ENCODE results near the gene EFR3B. TPM values are rescaled to one million over a fixed set of nuclear protein-coding genes. Genes with fewer than 3 reads are reported as not detected.

EFR3B gene
- total and polyA plus RNA-seq, 2 of the 4 experiments (the other 2 are of a cell fraction): 0.38 to 0.90 TPM

DNA sequence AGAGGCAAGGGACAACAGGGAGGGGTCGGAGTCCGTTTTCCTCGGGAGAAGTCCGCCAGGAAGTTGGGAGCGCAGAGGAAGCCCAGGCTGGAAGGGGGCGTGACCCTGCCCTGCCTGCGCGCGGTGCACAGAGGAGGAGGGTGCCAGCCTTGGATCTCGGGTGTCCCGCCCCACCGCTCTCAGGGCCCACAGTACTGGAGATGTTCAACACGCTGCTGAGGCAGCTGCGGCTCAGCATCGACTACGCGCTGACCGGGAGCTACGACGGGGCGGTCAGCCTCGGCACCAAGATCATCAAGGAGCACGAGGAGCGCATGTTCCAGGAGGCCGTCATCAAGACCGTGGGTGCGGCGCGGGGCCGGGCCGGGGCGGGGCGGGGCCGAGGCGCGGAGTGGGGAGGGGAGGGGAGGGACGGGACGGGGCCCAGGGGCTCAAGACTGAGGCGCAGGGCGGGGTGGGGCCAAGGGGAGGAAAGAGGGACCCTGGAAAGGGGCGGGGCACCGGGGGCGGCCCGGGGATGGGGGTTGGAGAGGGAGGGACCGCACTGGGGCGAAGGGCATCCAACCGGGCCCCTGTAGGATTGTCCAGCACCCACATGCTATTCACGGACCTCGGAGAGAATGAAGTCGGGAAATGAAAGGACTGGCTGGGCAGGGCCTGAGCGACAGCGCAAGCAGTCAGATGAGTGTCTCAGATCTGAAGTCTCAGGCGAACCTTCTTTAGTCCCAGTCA is 89.9 kb downstream of the EFR3B start:
- Histone ChIP-seq H3K27me3 (ENCODE audit: control insufficient read depth, insufficient read depth, low read length) (peaks cover 6% of the 10 kb centered on the region), H2AK5ac (ENCODE audit: low read depth, low read length) (no peak overlapping the region), H3K4me2 (ENCODE audit: low read depth, low read length) (no peak overlapping the region), H3K18ac (ENCODE audit: low read depth, low read length) (no peak overlapping the region), H2BK20ac (ENCODE audit: low read depth, low read length) (no peak overlapping the region), H4K8ac (ENCODE audit: low read depth in 2 of 2, low read length in 2 of 2) (no peak overlapping the region), H3K36me3 (ENCODE audit: control insufficient read depth, insufficient read depth, low read length) (no peaks in the 10 kb centered on the region), H3K9me3 (ENCODE audit: control insufficient read depth, insufficient read depth, low read length) (no peaks in the 10 kb centered on the region), H4K5ac (ENCODE audit: low read depth, low read length) (no peak overlapping the region), H3K4me1 (ENCODE audit: control insufficient read depth, insufficient read depth, low read length) (peaks cover 1% of the 10 kb centered on the region; the same call in 1 of the 2 replicates), H3K14ac (replicated peaks; ENCODE audit: low read depth, low read length) (no peak overlapping the region), H3K4me3 (ENCODE audit: insufficient read depth, low read depth, low read length) (no peak overlapping the region), H3K56ac (ENCODE audit: extremely low read depth, insufficient read depth, low read length) (no peak overlapping the region), H2BK120ac (ENCODE audit: low read depth, low read length) (no peak overlapping the region), H3K27ac (ENCODE audit: insufficient read depth, low read length) (no peak overlapping the region), H3K9me1 (ENCODE audit: insufficient read depth, low read length) (no peaks in the 10 kb centered on the region), H3K79me1 (ENCODE audit: low read depth in 1 of 2, low read length in 2 of 2) (no peaks in the 10 kb centered on the region), H2BK15ac (ENCODE audit: low read depth, low read length) (no peak overlapping the region), H3K4ac (ENCODE audit: low read depth, low read length) (no peak overlapping the region), H2AK9ac (replicated peaks; ENCODE audit: low read depth, low read length, poor library complexity) (peak overlapping the region; percentile 31), H4K91ac (ENCODE audit: insufficient read depth, low read depth, low read length) (no peak overlapping the region), H2BK5ac (ENCODE audit: low read depth, low read length, poor library complexity, severe bottlenecking) (no peak overlapping the region), H2AFZ (replicated peaks; ENCODE audit: low read length, poor library complexity) (peak overlapping the region; percentile 47), H3K9ac (ENCODE audit: low read depth, low read length) (no peak overlapping the region), H3K23ac (ENCODE audit: low read depth, low read length) (no peak overlapping the region), H4K20me1 (ENCODE audit: insufficient read depth, low read length) (no peaks in the 10 kb centered on the region)
- in situ Hi-C loops (cut with MboI; ENCODE audit: low sequenced_read_pairs): loop anchor here (5.0 to 25.0 kb wide), 3 partner anchors 149 to 719 kb away; no protein-coding TSS in a partner anchor
- no TSS peak for BruUV-seq (replicated peaks)
- CTCF ChIA-PET: no interaction called here
- TF ChIP-seq CHD1 (IDR thresholded peaks at IDR 0.05; ENCODE audit: low read depth, low read length) (no peak), RCOR1 (IDR thresholded peaks at IDR 0.05; ENCODE audit: insufficient replicate concordance, low read length) (no peak), BHLHE40 (IDR thresholded peaks at IDR 0.05; ENCODE audit: low read depth, low read length) (no peak), FOS (IDR thresholded peaks at IDR 0.05; ENCODE audit: low read depth, low read length) (no peak), NFE2L2 (IDR thresholded peaks at IDR 0.05; ENCODE audit: low read depth, low read length) (no peak), MAZ (IDR thresholded peaks at IDR 0.05; ENCODE audit: borderline replicate concordance, low read depth, low read length) (no peak), CEBPB (IDR thresholded peaks at IDR 0.05; ENCODE audit: low read depth, low read length) (no peak), MAFK (IDR thresholded peaks at IDR 0.05; ENCODE audit: low read depth, low read length) (no peak), MXI1 (IDR thresholded peaks at IDR 0.05; ENCODE audit: borderline replicate concordance, low read depth, low read length) (no peak)
- TF ChIP-seq, protein P1, sequence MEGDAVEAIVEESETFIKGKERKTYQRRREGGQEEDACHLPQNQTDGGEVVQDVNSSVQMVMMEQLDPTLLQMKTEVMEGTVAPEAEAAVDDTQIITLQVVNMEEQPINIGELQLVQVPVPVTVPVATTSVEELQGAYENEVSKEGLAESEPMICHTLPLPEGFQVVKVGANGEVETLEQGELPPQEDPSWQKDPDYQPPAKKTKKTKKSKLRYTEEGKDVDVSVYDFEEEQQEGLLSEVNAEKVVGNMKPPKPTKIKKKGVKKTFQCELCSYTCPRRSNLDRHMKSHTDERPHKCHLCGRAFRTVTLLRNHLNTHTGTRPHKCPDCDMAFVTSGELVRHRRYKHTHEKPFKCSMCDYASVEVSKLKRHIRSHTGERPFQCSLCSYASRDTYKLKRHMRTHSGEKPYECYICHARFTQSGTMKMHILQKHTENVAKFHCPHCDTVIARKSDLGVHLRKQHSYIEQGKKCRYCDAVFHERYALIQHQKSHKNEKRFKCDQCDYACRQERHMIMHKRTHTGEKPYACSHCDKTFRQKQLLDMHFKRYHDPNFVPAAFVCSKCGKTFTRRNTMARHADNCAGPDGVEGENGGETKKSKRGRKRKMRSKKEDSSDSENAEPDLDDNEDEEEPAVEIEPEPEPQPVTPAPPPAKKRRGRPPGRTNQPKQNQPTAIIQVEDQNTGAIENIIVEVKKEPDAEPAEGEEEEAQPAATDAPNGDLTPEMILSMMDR (conservative IDR thresholded peaks at IDR 0.05; ENCODE audit: low read depth, low read length): no peak
- TF ChIP-seq, protein P2, sequence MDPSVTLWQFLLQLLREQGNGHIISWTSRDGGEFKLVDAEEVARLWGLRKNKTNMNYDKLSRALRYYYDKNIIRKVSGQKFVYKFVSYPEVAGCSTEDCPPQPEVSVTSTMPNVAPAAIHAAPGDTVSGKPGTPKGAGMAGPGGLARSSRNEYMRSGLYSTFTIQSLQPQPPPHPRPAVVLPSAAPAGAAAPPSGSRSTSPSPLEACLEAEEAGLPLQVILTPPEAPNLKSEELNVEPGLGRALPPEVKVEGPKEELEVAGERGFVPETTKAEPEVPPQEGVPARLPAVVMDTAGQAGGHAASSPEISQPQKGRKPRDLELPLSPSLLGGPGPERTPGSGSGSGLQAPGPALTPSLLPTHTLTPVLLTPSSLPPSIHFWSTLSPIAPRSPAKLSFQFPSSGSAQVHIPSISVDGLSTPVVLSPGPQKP (IDR thresholded peaks at IDR 0.05; ENCODE audit: borderline replicate concordance, low read depth, low read length): no peak
- WGBS, 2 experiments (ENCODE audit: extremely low coverage in 2 of 2, insufficient read length in 1 of 2): 47% methylated on average over 9 of the region's 53 CpGs; no CpG with 5 or more reads in 1 of the 2 experiments
- POLR2A ChIA-PET (ENCODE audit: unreplicated experiment): no interaction called here
- no peak for DNase-seq
- dilution Hi-C loops (cut with HindIII; ENCODE audit: low sequenced_read_pairs, unreplicated experiment): no loop called here
- intact Hi-C loops (cut with micrococcal nuclease): no loop called here
- no peak for ATAC-seq (ENCODE audit: low read depth)

Data from IMR-90 (cell line).